Measurements from ENCODE around the gene ATG9A. TPM values are rescaled to one million over a fixed set of nuclear protein-coding genes. Genes with fewer than 3 reads are reported as not detected.

ATG9A gene
- polyA plus RNA-seq, 3 donors = 24.7 to 55.2 (median 26.3) TPM

- H4K20me1 ChIP-seq (ENCODE audit: insufficient read depth, low read length) = peaks cover 45% of the 10 kb centered on the region
- peaks cover 0 to 10% of the 10 kb centered on the region in 2 donors for H3K27me3 ChIP-seq (ENCODE audit: control insufficient read depth in 2 of 2, insufficient read depth in 2 of 2, low read length in 2 of 2)
- Mint-ChIP-seq H3K9me3 (peaks cover 0 to 5% (median 0%) of the 10 kb centered on the region in 7 donors), H3K4me1 (peaks cover 45% of the 10 kb centered on the region), H3K27ac (peak overlapping the region; percentile 88 to 99 (median 96)), H3K36me3 (peaks cover 54 to 63% of the 10 kb centered on the region in 2 donors), H3K27me3 (ENCODE audit: low read depth in 3 of 3) (peaks cover 14 to 22% (median 16%) of the 10 kb centered on the region in 3 donors), H3K4me3 (peak overlapping the region; percentile 95 to 98)
- H3K9ac ChIP-seq (ENCODE audit: insufficient read depth, low read length, poor library complexity, severe bottlenecking) = peak overlapping the region; percentile 89
- H3K36me3 ChIP-seq (replicated peaks in 1 of 2; ENCODE audit: control insufficient read depth in 1 of 2, insufficient read depth in 2 of 2, low read length in 2 of 2) = peaks cover 32 to 48% of the 10 kb centered on the region in 2 donors
- peak overlapping the region; percentile 80 to 89 (median 81) for H3K4me3 ChIP-seq (replicated peaks in 1 of 3; ENCODE audit: low read depth in 2 of 3, low read length in 3 of 3)
- under 1% methylated on average over 24 of the region's 24 CpGs for WGBS (ENCODE audit: insufficient coverage)
- peak overlapping the region; percentile 82 for H2AFZ ChIP-seq (ENCODE audit: insufficient read depth, low read depth, low read length, poor library complexity, severe bottlenecking)
- peak overlapping the region; percentile 67 to 86 for H3K27ac ChIP-seq (ENCODE audit: low read depth in 1 of 2, low read length in 2 of 2)
- TF ChIP-seq, protein P1, sequence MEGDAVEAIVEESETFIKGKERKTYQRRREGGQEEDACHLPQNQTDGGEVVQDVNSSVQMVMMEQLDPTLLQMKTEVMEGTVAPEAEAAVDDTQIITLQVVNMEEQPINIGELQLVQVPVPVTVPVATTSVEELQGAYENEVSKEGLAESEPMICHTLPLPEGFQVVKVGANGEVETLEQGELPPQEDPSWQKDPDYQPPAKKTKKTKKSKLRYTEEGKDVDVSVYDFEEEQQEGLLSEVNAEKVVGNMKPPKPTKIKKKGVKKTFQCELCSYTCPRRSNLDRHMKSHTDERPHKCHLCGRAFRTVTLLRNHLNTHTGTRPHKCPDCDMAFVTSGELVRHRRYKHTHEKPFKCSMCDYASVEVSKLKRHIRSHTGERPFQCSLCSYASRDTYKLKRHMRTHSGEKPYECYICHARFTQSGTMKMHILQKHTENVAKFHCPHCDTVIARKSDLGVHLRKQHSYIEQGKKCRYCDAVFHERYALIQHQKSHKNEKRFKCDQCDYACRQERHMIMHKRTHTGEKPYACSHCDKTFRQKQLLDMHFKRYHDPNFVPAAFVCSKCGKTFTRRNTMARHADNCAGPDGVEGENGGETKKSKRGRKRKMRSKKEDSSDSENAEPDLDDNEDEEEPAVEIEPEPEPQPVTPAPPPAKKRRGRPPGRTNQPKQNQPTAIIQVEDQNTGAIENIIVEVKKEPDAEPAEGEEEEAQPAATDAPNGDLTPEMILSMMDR (IDR thresholded peaks at IDR 0.05) = no peak
- DNase-seq = peak in 2 of 3 donors; percentile 47 to 54
- peaks cover 27% of the 10 kb centered on the region for H3K79me2 ChIP-seq (ENCODE audit: insufficient read depth, low read length)
- H3K9me3 ChIP-seq (replicated peaks in 1 of 2; ENCODE audit: control insufficient read depth in 1 of 2, insufficient read depth in 1 of 2, low read length in 2 of 2) = no peaks in the 10 kb centered on the region
- intact Hi-C loops (cut with micrococcal nuclease) = loop anchor here in 1 of 2 donors (2.0 kb wide), 1 partner anchor 19 kb away; no protein-coding TSS in a partner anchor
- H3K4me2 ChIP-seq (replicated peaks; ENCODE audit: extremely low read depth, low read length, poor library complexity, severe bottlenecking) = peak overlapping the region; percentile 96
- peaks cover 40 to 42% of the 10 kb centered on the region in 2 donors for H3K4me1 ChIP-seq (ENCODE audit: control insufficient read depth in 1 of 2, insufficient read depth in 2 of 2, low read length in 2 of 2)
Measured at GRCh38 chr2:219230059-219230540, 664 bp upstream of the ATG9A start.

- H3K9me3 ChIP-seq (replicated peaks in 1 of 2; ENCODE audit: control insufficient read depth in 1 of 2, insufficient read depth in 1 of 2, low read length in 2 of 2) = no peaks in the 10 kb centered on the region
- H3K4me3 ChIP-seq (replicated peaks in 1 of 3; ENCODE audit: low read depth in 2 of 3, low read length in 3 of 3) = peak overlapping the region; percentile 80 to 89 (median 81)
- intact Hi-C loops (cut with micrococcal nuclease) = loop anchor here in 1 of 2 donors (5.0 kb wide), 1 partner anchor 68 kb away; no protein-coding TSS in a partner anchor
- DNase-seq = no peak
- H2AFZ ChIP-seq (ENCODE audit: insufficient read depth, low read depth, low read length, poor library complexity, severe bottlenecking) = peak overlapping the region; percentile 82
- peaks cover 0 to 18% of the 10 kb centered on the region in 2 donors for H3K27me3 ChIP-seq (ENCODE audit: control insufficient read depth in 2 of 2, insufficient read depth in 2 of 2, low read length in 2 of 2)
- peaks cover 56% of the 10 kb centered on the region for H4K20me1 ChIP-seq (ENCODE audit: insufficient read depth, low read length)
- Mint-ChIP-seq H3K4me1 (peaks cover 53% of the 10 kb centered on the region), H3K9me3 (peaks cover 0 to 15% (median 6%) of the 10 kb centered on the region in 7 donors), H3K4me3 (peak overlapping the region; percentile 95 to 98), H3K27ac (peak overlapping the region; percentile 18 to 88 (median 68)), H3K36me3 (peaks cover 54 to 63% of the 10 kb centered on the region in 2 donors), H3K27me3 (ENCODE audit: low read depth in 3 of 3) (peaks cover 21 to 32% (median 25%) of the 10 kb centered on the region in 3 donors)
- 1% methylated on average over 19 of the region's 19 CpGs for WGBS (ENCODE audit: insufficient coverage)
- peaks cover 32 to 48% of the 10 kb centered on the region in 2 donors for H3K36me3 ChIP-seq (replicated peaks in 1 of 2; ENCODE audit: control insufficient read depth in 1 of 2, insufficient read depth in 2 of 2, low read length in 2 of 2)
- peak overlapping the region in 1 of 2 donors; percentile 86 for H3K27ac ChIP-seq (ENCODE audit: low read depth in 1 of 2, low read length in 2 of 2)
- H3K9ac ChIP-seq (ENCODE audit: insufficient read depth, low read length, poor library complexity, severe bottlenecking) = peak overlapping the region; percentile 89
- peaks cover 27% of the 10 kb centered on the region for H3K79me2 ChIP-seq (ENCODE audit: insufficient read depth, low read length)
- peaks cover 45 to 50% of the 10 kb centered on the region in 2 donors for H3K4me1 ChIP-seq (ENCODE audit: control insufficient read depth in 1 of 2, insufficient read depth in 2 of 2, low read length in 2 of 2)
- TF ChIP-seq, protein P1 (IDR thresholded peaks at IDR 0.05) = no peak
- H3K4me2 ChIP-seq (replicated peaks; ENCODE audit: extremely low read depth, low read length, poor library complexity, severe bottlenecking) = peak overlapping the region; percentile 96
Measured at GRCh38 chr2:219228911-219229304, 528 bp downstream of the ATG9A start.
